ENCODE measurements around the gene HDAC4. TPM values are rescaled to one million over a fixed set of nuclear protein-coding genes. Genes with fewer than 3 reads are reported as not detected.

HDAC4 gene
- total RNA-seq, 4 donors from 2014 or later: 51.4 to 107 (median 70.8) TPM

- DNase-seq (ENCODE audit: low spot score in 2 of 2): no peak
- Histone ChIP-seq H3K27ac (no peak overlapping the region), H3K4me1 (peaks cover 13% of the 10 kb centered on the region), H3K9me3 (no peaks in the 10 kb centered on the region), H3K36me3 (peaks cover 7% of the 10 kb centered on the region), H3K27me3 (no peaks in the 10 kb centered on the region), H3K4me3 (no peak overlapping the region)
- TF ChIP-seq EP300 (IDR thresholded peaks at IDR 0.05) (no peak), POLR2AphosphoS5 (IDR thresholded peaks at IDR 0.05) (no peak), CTCF (IDR thresholded peaks at IDR 0.05) (no peak), POLR2A (IDR thresholded peaks at IDR 0.05) (no peak)
- WGBS: 90% methylated on average over 4 of the region's 4 CpGs
Measured at GRCh38 chr2:239346676-239347075, 54.1 kb downstream of the HDAC4 start.

- no peak for DNase-seq (ENCODE audit: low spot score in 2 of 2)
- H3K4me3 ChIP-seq: no peak overlapping the region
- H3K36me3 ChIP-seq: no peaks in the 10 kb centered on the region
- WGBS: 90% methylated on average over 8 of the region's 8 CpGs
- TF ChIP-seq CTCF (IDR thresholded peaks at IDR 0.05): no peak
- no peak for TF ChIP-seq POLR2A (IDR thresholded peaks at IDR 0.05)
- no peak for TF ChIP-seq POLR2AphosphoS5 (IDR thresholded peaks at IDR 0.05)
- no peaks in the 10 kb centered on the region for H3K27me3 ChIP-seq
- H3K4me1 ChIP-seq: peaks cover 14% of the 10 kb centered on the region
- H3K27ac ChIP-seq: no peak overlapping the region
- H3K9me3 ChIP-seq: no peaks in the 10 kb centered on the region
Measured at GRCh38 chr2:239345251-239345650, 55.6 kb downstream of the HDAC4 start.

- DNase-seq (ENCODE audit: low spot score in 2 of 2): no peak
- WGBS: 92% methylated on average over 4 of the region's 4 CpGs
- Histone ChIP-seq H3K27me3 (no peaks in the 10 kb centered on the region), H3K4me1 (peaks cover 18% of the 10 kb centered on the region), H3K36me3 (no peaks in the 10 kb centered on the region), H3K4me3 (no peak overlapping the region), H3K27ac (no peak overlapping the region), H3K9me3 (no peaks in the 10 kb centered on the region)
- no peak for TF ChIP-seq CTCF (IDR thresholded peaks at IDR 0.05)
- TF ChIP-seq POLR2A (IDR thresholded peaks at IDR 0.05): no peak
- TF ChIP-seq EP300 (IDR thresholded peaks at IDR 0.05): no peak
- TF ChIP-seq POLR2AphosphoS5 (IDR thresholded peaks at IDR 0.05): no peak
Measured at GRCh38 chr2:239344857-239345216, 56.0 kb downstream of the HDAC4 start.

- no peak for DNase-seq (ENCODE audit: low spot score in 2 of 2)
- whole genome bisulfite sequencing: 91% methylated on average over 23 of the region's 23 CpGs
- TF ChIP-seq CTCF (IDR thresholded peaks at IDR 0.05) (no peak), POLR2A (IDR thresholded peaks at IDR 0.05) (no peak), EP300 (IDR thresholded peaks at IDR 0.05) (no peak), POLR2AphosphoS5 (IDR thresholded peaks at IDR 0.05) (no peak)
Measured at GRCh38 chr2:239343946-239344856, 56.6 kb downstream of the HDAC4 start.

GRCh38 chr2:239343460-239343859 lies 57.4 kb downstream of the HDAC4 start:
- H3K36me3 ChIP-seq: no peaks in the 10 kb centered on the region
- H3K27me3 ChIP-seq: no peaks in the 10 kb centered on the region
- H3K4me1 ChIP-seq: peaks cover 5% of the 10 kb centered on the region
- TF ChIP-seq CTCF (IDR thresholded peaks at IDR 0.05) (no peak), POLR2AphosphoS5 (IDR thresholded peaks at IDR 0.05) (no peak), EP300 (IDR thresholded peaks at IDR 0.05) (no peak), POLR2A (IDR thresholded peaks at IDR 0.05) (no peak)
- no peaks in the 10 kb centered on the region for H3K9me3 ChIP-seq
- no peak for DNase-seq (ENCODE audit: low spot score in 2 of 2)
- WGBS: 98% methylated on average over 8 of the region's 10 CpGs
- H3K4me3 ChIP-seq: no peak overlapping the region
- H3K27ac ChIP-seq: no peak overlapping the region

More at GRCh38 chr2:239343946-239344856, 56.6 kb downstream of the HDAC4 start:
- no peaks in the 10 kb centered on the region for H3K36me3 ChIP-seq
- H3K9me3 ChIP-seq: no peaks in the 10 kb centered on the region
- no peak overlapping the region for H3K4me3 ChIP-seq
- H3K4me1 ChIP-seq: peaks cover 12% of the 10 kb centered on the region
- H3K27ac ChIP-seq: no peak overlapping the region
- no peaks in the 10 kb centered on the region for H3K27me3 ChIP-seq
